Osteoblast (primary cell): Measurements from ENCODE around the gene ZNF558. TPM values are rescaled to one million over a fixed set of nuclear protein-coding genes. Genes with fewer than 3 reads are reported as not detected.

Source experiments
- DNase-seq: peaks from one replicate; pipeline ENCODE4 v3.0.0; 2011; ENCODE audit warnings: low spot score, mixed read lengths; ENCODE audit not compliant: insufficient read length; ENCODE audit errors: missing footprints
- H2AFZ ChIP-seq: 2 replicates; pipeline ENCODE4 v1.6.0; 2011; ENCODE audit warnings: mild to moderate bottlenecking, low read length
- H3K27ac ChIP-seq: 2 replicates; pipeline ENCODE4 v1.5.1; 2011; ENCODE audit warnings: mild to moderate bottlenecking, low read depth, low read length, moderate library complexity
- H3K27me3 ChIP-seq: 2 replicates; pipeline ENCODE4 v1.6.0; 2012; ENCODE audit warnings: mild to moderate bottlenecking, control low read depth, inconsistent platforms, low read length, moderate library complexity; ENCODE audit not compliant: insufficient read depth
- H3K36me3 ChIP-seq: 2 replicates; pipeline ENCODE4 v1.5.1; 2011; ENCODE audit warnings: mild to moderate bottlenecking, low read length, control low read depth, moderate library complexity; ENCODE audit not compliant: insufficient read depth
- H3K4me1 ChIP-seq: 2 replicates; pipeline ENCODE4 v1.5.1; 2011; ENCODE audit warnings: mild to moderate bottlenecking, low read length, control low read depth, moderate library complexity; ENCODE audit not compliant: insufficient read depth
- H3K4me2 ChIP-seq: 2 replicates; pipeline ENCODE4 v1.6.0; 2011; ENCODE audit warnings: mild to moderate bottlenecking, low read length; ENCODE audit not compliant: insufficient read depth
- H3K4me3 ChIP-seq: fragments of 200-600 bp; sonication (generic); 3 replicates; pipeline ENCODE4 v1.5.1; 2012; ENCODE audit warnings: mild to moderate bottlenecking, low read length, inconsistent platforms; ENCODE audit not compliant: insufficient read depth
- H3K79me2 ChIP-seq: 2 replicates; pipeline ENCODE4 v1.6.0; 2012; ENCODE audit warnings: mild to moderate bottlenecking, low read length, control low read depth, inconsistent platforms; ENCODE audit not compliant: insufficient read depth
- H3K9me3 ChIP-seq: 2 replicates; pipeline ENCODE4 v1.5.1; 2011; ENCODE audit warnings: low read depth, low read length, control low read depth
- H4K20me1 ChIP-seq: 2 replicates; pipeline ENCODE4 v1.6.0; 2012; ENCODE audit warnings: mild to moderate bottlenecking, low read length, control low read depth; ENCODE audit not compliant: insufficient read depth
- CTCF ChIP-seq: IDR thresholded peaks from 2 replicates; pipeline ENCODE4 v1.5.1; 2011; ENCODE audit warnings: mild to moderate bottlenecking, low read depth, low read length, moderate library complexity; ENCODE audit errors: extremely low read depth
- total RNA-seq: library from RNA; depleted of rRNA; stranded (reverse); fragments of >200 nt; gene quantifications from 2 replicates; pipeline ENCODE4 v1.2.3, GENCODE V29; 2012

Gene ZNF558
- total RNA-seq, 1 donor: 24.6 TPM

- Histone ChIP-seq H3K27ac (no peak overlapping the region), H3K79me2 (no peaks in the 10 kb centered on the region), H3K36me3 (no peaks in the 10 kb centered on the region)
Observed at GRCh38 chr19:8849232-8849631, 17.1 kb upstream of the ZNF558 start.

GRCh38 chr19:8846819-8847218 is 14.7 kb upstream of the ZNF558 start:
- Histone ChIP-seq H3K4me2 (no peak overlapping the region), H3K27me3 (no peaks in the 10 kb centered on the region), H3K9me3 (no peaks in the 10 kb centered on the region), H3K4me3 (no peak overlapping the region), H3K27ac (no peak overlapping the region), H3K4me1 (no peaks in the 10 kb centered on the region), H2AFZ (no peak overlapping the region), H4K20me1 (no peaks in the 10 kb centered on the region), H3K36me3 (no peaks in the 10 kb centered on the region), H3K79me2 (no peaks in the 10 kb centered on the region)
- DNase-seq: no peak
- no peak for TF ChIP-seq CTCF

More at GRCh38 chr19:8849232-8849631, 17.1 kb upstream of the ZNF558 start:
- no peaks in the 10 kb centered on the region for H3K27me3 ChIP-seq
- DNase-seq: peak; percentile 62
- H2AFZ ChIP-seq: no peak overlapping the region
- H3K9me3 ChIP-seq: no peaks in the 10 kb centered on the region
- H3K4me1 ChIP-seq: no peaks in the 10 kb centered on the region
- no peak for TF ChIP-seq CTCF
- no peak overlapping the region for H3K4me3 ChIP-seq
- H4K20me1 ChIP-seq: no peaks in the 10 kb centered on the region
- no peak overlapping the region for H3K4me2 ChIP-seq

GRCh38 chr19:8840708-8841107 is 8.6 kb upstream of the ZNF558 start:
- Histone ChIP-seq H3K27me3 (no peaks in the 10 kb centered on the region), H3K4me2 (no peak overlapping the region), H3K36me3 (no peaks in the 10 kb centered on the region), H4K20me1 (no peaks in the 10 kb centered on the region), H3K79me2 (no peaks in the 10 kb centered on the region), H2AFZ (no peak overlapping the region), H3K4me3 (no peak overlapping the region), H3K4me1 (no peaks in the 10 kb centered on the region), H3K27ac (no peak overlapping the region), H3K9me3 (no peaks in the 10 kb centered on the region)
- no peak for DNase-seq
- no peak for TF ChIP-seq CTCF

GRCh38 chr19:8835877-8836276 is 3.8 kb upstream of the ZNF558 start:
- H3K79me2 ChIP-seq: no peaks in the 10 kb centered on the region
- H2AFZ ChIP-seq: no peak overlapping the region
- no peak for TF ChIP-seq CTCF
- peaks cover 3% of the 10 kb centered on the region for H3K4me1 ChIP-seq
- H3K4me2 ChIP-seq: no peak overlapping the region
- no peak overlapping the region for H3K4me3 ChIP-seq
- H3K27ac ChIP-seq: no peak overlapping the region
- H3K36me3 ChIP-seq: no peaks in the 10 kb centered on the region
- H4K20me1 ChIP-seq: no peaks in the 10 kb centered on the region
- no peak for DNase-seq
- no peaks in the 10 kb centered on the region for H3K9me3 ChIP-seq
- no peaks in the 10 kb centered on the region for H3K27me3 ChIP-seq
